DMS53 (cell line): ENCODE results near the gene SMAD1.
"Not testable (repeated sequence)": the region's sequence is repeated elsewhere in the genome, so short reads cannot be mapped to it uniquely, and the experiment has no call there.

Source experiments
- DNase-seq: peaks from one replicate; lab custom pipeline; 2025; lab: John Stamatoyannopoulos, UW

SMAD1 gene

GRCh38 chr4:145564540-145564939, 82.9 kb downstream of the SMAD1 start:
- DNase-seq, result no peak

- no peak for DNase-seq
These were observed 83.7 kb downstream of the SMAD1 start for GRCh38 chr4:145565328-145565727.

- no peak for DNase-seq
These were observed 84.5 kb downstream of the SMAD1 start for GRCh38 chr4:145566086-145566708.

- no peak for DNase-seq
These were observed 85.1 kb downstream of the SMAD1 start for GRCh38 chr4:145566768-145567167.

GRCh38 chr4:145567516-145567915, 85.9 kb downstream of the SMAD1 start:
- no peak for DNase-seq

- not testable (repeated sequence) for DNase-seq
These were observed 92.9 kb downstream of the SMAD1 start for GRCh38 chr4:145574546-145574945.

- DNase-seq, result peak; percentile 6
These were observed 99.3 kb downstream of the SMAD1 start for GRCh38 chr4:145580906-145581305.

GRCh38 chr4:145583191-145584055, 101.8 kb downstream of the SMAD1 start:
- DNase-seq, result no peak

- DNase-seq, result no peak
These were observed 105.6 kb downstream of the SMAD1 start for GRCh38 chr4:145587088-145587754.

- DNase-seq, result not testable (repeated sequence)
These were observed 107.7 kb downstream of the SMAD1 start for GRCh38 chr4:145589381-145589780.

- DNase-seq, result peak; percentile 60
These were observed 108.5 kb downstream of the SMAD1 start for GRCh38 chr4:145589916-145590702.

GRCh38 chr4:145602129-145602760, 120.6 kb downstream of the SMAD1 start:
- DNase-seq, result no peak

- DNase-seq, result no peak
These were observed 124.3 kb downstream of the SMAD1 start for GRCh38 chr4:145605941-145606340.
